T47D (cell line): ENCODE results near the gene CMPK1.

Experiments
- DNase-seq, 2 experiments: peaks; one replicate each; pipeline versions ENCODE4 v3.0.0 to v3.0.0-alpha.2; 2011 to 2012; ENCODE audit warnings: low read depth in 1 of 2, low spot score in 1 of 2
- JUND ChIP-seq: IDR thresholded peaks from 2 replicates; pipeline ENCODE4 v1.6.1; 2012; ENCODE audit warnings: low read depth
- in situ Hi-C: cut with HindIII; loops from 2 replicates; pipeline ENCODE4 v1.10.0; 2016; ENCODE audit warnings: low sequenced_read_pairs, low pct_unique_long_range_greater_than_20kb

Gene CMPK1

GRCh38 chr1:47406966-47407365 lies 73.4 kb downstream of the CMPK1 start:
- TF ChIP-seq JUND, result no peak
- in situ Hi-C loops, result no loop called here
- no peak for DNase-seq

DNA sequence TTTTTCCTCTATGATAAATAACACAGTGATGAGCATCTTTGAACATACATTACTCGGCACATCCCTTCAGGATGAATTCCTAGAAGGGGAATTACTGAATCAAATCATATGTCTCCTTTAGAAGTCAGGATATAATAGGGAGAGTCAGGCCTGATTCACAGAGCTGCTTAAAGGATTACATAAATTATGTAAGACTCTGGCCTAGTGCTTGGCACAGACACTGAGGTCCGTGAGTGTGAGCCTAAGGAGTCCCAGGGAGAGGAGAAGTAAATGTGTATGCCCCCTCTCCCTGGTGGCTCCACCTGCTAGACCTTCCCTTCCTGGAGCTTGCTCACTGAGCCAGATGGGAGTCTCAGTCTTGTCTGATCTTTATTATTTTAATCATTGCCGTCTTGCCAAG lies 73.9 kb downstream of the CMPK1 start:
- no peak for TF ChIP-seq JUND
- in situ Hi-C loops, result no loop called here
- no peak for DNase-seq

GRCh38 chr1:47409311-47410067 lies 75.9 kb downstream of the CMPK1 start:
- in situ Hi-C loops, result no loop called here
- no peak for TF ChIP-seq JUND
- peak in 1 of 2 experiments; percentile 55 for DNase-seq

DNA sequence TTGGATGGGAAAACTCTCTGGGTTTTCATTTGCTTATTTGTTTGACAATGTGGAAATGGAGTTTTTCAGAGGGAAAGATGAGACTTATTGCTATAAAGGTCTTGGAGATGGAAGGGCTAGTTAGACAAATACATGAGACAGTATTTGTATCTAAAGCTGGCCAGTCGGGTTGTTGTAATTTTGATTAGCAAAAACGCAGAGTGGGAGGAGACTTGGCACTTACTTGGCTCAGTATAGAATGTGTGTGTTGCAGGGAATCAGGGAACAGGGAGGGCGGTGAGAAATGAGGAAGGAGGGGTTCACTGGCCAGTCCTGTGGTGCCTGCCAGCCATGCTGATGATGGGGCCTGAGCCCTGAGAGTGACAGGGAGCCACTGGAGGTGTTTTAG lies 76.5 kb downstream of the CMPK1 start:
- in situ Hi-C loops, result no loop called here
- TF ChIP-seq JUND, result no peak
- no peak for DNase-seq

DNA sequence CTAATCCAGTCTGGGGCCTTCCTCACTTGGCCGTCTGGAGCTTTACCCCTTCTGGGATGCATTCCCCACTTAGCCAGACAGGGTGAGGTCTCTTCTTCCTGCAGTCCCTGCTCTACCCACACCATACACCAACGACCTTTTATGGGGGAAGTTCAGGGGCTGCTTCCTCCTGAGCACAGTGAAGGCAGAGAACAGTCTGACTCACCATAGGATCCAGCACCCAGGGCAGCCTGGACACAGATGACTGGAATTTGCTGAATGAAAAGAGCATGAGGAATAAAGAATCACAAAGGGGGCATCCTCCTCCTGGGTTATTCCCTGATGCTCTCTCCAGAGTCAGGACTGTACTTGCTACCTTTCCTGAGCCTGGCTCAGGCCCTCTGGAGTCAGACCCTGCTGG lies 77.8 kb downstream of the CMPK1 start:
- no peak for DNase-seq
- TF ChIP-seq JUND, result no peak
- in situ Hi-C loops, result no loop called here

- no peak for TF ChIP-seq JUND
- no peak for DNase-seq
- in situ Hi-C loops, result no loop called here
Measured at GRCh38 chr1:47412437-47412836, 78.8 kb downstream of the CMPK1 start.

DNA sequence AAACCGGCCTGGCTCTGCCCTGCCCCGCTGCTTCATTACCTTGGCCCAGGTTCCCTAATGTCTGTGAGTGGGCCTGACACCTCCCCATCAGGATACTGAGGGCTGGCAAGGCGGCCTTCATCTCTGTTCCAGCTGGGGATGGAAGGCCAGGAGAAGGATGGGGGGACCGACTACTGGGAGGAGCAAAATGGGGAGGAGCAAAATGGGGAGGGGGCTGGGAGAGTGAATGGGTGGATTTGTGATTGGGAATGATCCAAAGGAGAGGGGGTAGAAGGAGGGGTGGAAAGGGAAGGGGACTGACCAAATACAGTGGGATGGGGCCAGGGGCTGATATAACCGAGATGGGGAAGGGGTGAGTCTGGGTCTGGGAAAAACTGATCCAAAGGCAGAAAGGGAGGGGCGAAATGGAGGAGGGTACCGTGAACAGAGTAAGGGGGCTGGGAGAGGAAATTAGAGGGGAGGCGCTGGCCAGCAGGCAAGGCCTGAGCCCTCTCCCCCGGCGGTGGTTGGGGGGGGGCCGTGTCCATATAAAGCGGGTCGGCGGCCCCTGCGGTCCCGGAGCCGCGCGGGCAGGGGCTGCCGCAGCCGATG lies 82.2 kb downstream of the CMPK1 start, which contains the start of gene FOXE3:
TSS of gene FOXE3 (plus strand) at position 558 of the 591 bp plus-strand sequence. CDS start at position 589, 31 bp downstream.
- DNase-seq, result no peak
- no peak for TF ChIP-seq JUND
- in situ Hi-C loops, result no loop called here

GRCh38 chr1:47416319-47417169 lies 83.0 kb downstream of the CMPK1 start:
- no peak for DNase-seq
- in situ Hi-C loops, result no loop called here
- TF ChIP-seq JUND, result no peak

DNA sequence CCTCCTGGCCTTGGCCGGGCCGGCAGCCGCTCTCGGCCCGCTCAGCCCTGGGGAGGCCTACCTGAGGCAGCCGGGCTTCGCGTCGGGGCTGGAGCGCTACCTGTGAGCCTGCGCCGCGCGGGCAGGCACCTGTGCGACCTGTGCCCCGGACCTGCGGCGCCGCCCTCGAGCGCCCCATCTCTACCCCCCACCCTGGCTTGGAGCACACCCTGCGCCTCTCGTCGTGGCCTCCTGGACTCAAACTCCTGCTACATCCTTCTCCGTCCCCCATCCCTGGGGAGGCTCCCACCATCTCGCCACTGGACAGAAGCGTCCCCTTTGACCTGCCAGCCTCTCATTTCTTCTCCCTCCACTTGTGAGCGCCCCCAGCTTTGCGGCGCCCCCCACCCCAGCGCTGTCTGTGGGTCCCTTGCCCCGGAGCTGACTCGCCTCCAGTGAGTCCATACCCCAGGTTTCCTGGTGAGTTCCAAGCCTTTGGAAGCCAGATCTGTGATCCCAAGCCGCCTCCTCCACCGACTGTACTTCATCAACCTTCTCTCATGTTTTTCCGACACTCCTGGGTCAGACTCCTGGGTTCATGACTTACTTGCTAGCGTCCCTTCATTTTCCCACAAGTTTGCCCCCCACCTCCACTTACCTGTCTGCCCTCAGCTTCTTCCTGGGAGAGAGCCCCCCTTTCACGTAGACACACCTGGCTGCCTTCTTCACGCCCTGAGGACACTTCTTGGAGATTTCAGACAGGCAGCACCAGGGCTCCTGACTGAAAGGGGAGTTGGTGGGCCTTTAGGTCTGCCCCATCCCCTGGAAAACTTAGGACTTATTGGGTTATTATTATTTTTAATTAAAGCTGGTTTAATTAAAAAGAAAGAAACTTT lies 83.8 kb downstream of the CMPK1 start:
- no peak for TF ChIP-seq JUND
- DNase-seq, result no peak
- in situ Hi-C loops, result no loop called here

GRCh38 chr1:47418122-47418521 lies 84.5 kb downstream of the CMPK1 start:
- in situ Hi-C loops, result no loop called here
- TF ChIP-seq JUND, result no peak
- no peak for DNase-seq

GRCh38 chr1:47418681-47419325 lies 85.2 kb downstream of the CMPK1 start:
- no peak for TF ChIP-seq JUND
- no peak for DNase-seq
- in situ Hi-C loops, result no loop called here

GRCh38 chr1:47420547-47420946 lies 87.0 kb downstream of the CMPK1 start:
- DNase-seq, result no peak
- TF ChIP-seq JUND, result no peak
- in situ Hi-C loops, result no loop called here
